Mammary epithelial cell (primary cell): ENCODE measurements around the gene CYSTM1.

Experiments
- CTCF ChIP-seq, 2 donors: IDR thresholded peaks in 1 of 2; conservative IDR thresholded peaks in 1 of 2; 2 replicates each; pipeline ENCODE4 v1.5.1; 2011 to 2012; ENCODE audit warnings: inconsistent platforms in 2 of 2, low read length in 2 of 2, mild to moderate bottlenecking in 2 of 2, control low read depth in 1 of 2, low read depth in 1 of 2; ENCODE audit not compliant: insufficient read depth in 1 of 2; ENCODE audit errors: extremely low read depth in 1 of 2
- EZH2 ChIP-seq: IDR thresholded peaks from 2 replicates; pipeline ENCODE4 v1.6.1; 2012; ENCODE audit warnings: low read length, inconsistent platforms, borderline replicate concordance

- TF ChIP-seq CTCF (conservative IDR thresholded peaks at IDR 0.05 in 1 of 2, IDR thresholded peaks at IDR 0.05 in 1 of 2; ENCODE audit: extremely low read depth in 1 of 2, insufficient read depth in 1 of 2, low read depth in 1 of 2, low read length in 2 of 2) = no peak
- no peak for TF ChIP-seq EZH2
These were observed 59.5 kb downstream of the CYSTM1 start for GRCh38 chr5:140234377-140234989.
